PFSK-1 (cell line): ENCODE results near the gene LSM7.

ENCODE experiments used
- FOXP2 ChIP-seq: optimal IDR thresholded peaks from 2 replicates; pipeline ENCODE3; 2011; ENCODE audit warnings: borderline replicate concordance, control low read depth, inconsistent platforms; ENCODE audit not compliant: insufficient read depth; ENCODE audit errors: extremely low read length, extremely low read depth
- POLR2AphosphoS5 ChIP-seq: IDR thresholded peaks from 2 replicates; pipeline ENCODE4 v1.6.1; 2012; ENCODE audit warnings: low read depth, mild to moderate bottlenecking, control low read depth, low read length, moderate library complexity
- SIN3A ChIP-seq: IDR thresholded peaks from 2 replicates; pipeline ENCODE4 v1.6.1; 2012; ENCODE audit warnings: mild to moderate bottlenecking, low read length, moderate library complexity, borderline replicate concordance; ENCODE audit not compliant: insufficient read depth
- TAF1 ChIP-seq: IDR thresholded peaks from 2 replicates; pipeline ENCODE4 v1.6.1; 2012; ENCODE audit warnings: low read length, control low read depth, borderline replicate concordance; ENCODE audit not compliant: insufficient read depth
- TF ChIP-seq, protein P1 (sequence below), 2 experiments: IDR thresholded peaks; 2 replicates each; pipeline versions ENCODE4 v1.6.1 to v1.8.0; 2011 to 2012; ENCODE audit warnings: low read depth in 2 of 2, low read length in 2 of 2, control low read depth in 1 of 2, inconsistent platforms in 1 of 2, mild to moderate bottlenecking in 1 of 2, moderate library complexity in 1 of 2; ENCODE audit not compliant: insufficient read depth in 1 of 2

The LSM7 gene

GRCh38 chr19:2294687-2295335 is 33.6 kb downstream of the LSM7 start:
- TF ChIP-seq TAF1 (no peak), SIN3A (no peak), FOXP2 (no peak)
- TF ChIP-seq, protein P1, sequence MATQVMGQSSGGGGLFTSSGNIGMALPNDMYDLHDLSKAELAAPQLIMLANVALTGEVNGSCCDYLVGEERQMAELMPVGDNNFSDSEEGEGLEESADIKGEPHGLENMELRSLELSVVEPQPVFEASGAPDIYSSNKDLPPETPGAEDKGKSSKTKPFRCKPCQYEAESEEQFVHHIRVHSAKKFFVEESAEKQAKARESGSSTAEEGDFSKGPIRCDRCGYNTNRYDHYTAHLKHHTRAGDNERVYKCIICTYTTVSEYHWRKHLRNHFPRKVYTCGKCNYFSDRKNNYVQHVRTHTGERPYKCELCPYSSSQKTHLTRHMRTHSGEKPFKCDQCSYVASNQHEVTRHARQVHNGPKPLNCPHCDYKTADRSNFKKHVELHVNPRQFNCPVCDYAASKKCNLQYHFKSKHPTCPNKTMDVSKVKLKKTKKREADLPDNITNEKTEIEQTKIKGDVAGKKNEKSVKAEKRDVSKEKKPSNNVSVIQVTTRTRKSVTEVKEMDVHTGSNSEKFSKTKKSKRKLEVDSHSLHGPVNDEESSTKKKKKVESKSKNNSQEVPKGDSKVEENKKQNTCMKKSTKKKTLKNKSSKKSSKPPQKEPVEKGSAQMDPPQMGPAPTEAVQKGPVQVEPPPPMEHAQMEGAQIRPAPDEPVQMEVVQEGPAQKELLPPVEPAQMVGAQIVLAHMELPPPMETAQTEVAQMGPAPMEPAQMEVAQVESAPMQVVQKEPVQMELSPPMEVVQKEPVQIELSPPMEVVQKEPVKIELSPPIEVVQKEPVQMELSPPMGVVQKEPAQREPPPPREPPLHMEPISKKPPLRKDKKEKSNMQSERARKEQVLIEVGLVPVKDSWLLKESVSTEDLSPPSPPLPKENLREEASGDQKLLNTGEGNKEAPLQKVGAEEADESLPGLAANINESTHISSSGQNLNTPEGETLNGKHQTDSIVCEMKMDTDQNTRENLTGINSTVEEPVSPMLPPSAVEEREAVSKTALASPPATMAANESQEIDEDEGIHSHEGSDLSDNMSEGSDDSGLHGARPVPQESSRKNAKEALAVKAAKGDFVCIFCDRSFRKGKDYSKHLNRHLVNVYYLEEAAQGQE (IDR thresholded peaks at IDR 0.05; ENCODE audit: insufficient read depth in 1 of 2, low read depth in 2 of 2, low read length in 2 of 2) = no peak

DNA sequence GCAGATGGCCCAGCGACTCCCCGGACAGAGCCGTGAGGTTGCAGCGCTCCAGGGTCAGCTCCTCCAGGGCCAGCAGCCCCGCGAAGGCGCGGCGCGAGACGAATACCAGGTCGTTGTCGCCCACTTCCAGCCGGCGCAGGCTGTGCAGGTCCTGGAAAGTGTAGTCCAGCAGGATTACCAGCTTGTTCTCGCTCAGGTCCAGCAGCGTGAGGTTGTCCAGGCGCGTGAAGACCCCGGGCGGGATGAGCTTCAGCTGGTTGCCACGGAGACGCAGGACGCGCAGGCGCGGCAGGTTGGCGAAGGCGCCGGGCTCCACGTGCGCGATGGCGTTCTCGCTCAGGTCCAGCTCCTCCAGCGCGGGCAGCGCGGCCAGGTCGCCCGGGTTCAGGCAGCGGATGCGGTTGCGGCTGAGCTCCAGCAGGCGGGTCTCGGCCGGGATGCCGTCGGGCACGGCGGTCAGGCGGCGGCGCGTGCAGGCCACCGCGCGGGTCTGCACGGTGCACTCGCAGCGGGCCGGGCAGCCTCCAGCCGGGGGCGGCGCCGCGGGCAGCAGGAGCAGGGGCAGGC is 37.1 kb downstream of the LSM7 start:
- TF ChIP-seq, protein P1 (IDR thresholded peaks at IDR 0.05; ENCODE audit: insufficient read depth in 1 of 2, low read depth in 2 of 2, low read length in 2 of 2) = no peak
- TF ChIP-seq POLR2AphosphoS5 (no peak), SIN3A (no peak), TAF1 (no peak), FOXP2 (no peak)

DNA sequence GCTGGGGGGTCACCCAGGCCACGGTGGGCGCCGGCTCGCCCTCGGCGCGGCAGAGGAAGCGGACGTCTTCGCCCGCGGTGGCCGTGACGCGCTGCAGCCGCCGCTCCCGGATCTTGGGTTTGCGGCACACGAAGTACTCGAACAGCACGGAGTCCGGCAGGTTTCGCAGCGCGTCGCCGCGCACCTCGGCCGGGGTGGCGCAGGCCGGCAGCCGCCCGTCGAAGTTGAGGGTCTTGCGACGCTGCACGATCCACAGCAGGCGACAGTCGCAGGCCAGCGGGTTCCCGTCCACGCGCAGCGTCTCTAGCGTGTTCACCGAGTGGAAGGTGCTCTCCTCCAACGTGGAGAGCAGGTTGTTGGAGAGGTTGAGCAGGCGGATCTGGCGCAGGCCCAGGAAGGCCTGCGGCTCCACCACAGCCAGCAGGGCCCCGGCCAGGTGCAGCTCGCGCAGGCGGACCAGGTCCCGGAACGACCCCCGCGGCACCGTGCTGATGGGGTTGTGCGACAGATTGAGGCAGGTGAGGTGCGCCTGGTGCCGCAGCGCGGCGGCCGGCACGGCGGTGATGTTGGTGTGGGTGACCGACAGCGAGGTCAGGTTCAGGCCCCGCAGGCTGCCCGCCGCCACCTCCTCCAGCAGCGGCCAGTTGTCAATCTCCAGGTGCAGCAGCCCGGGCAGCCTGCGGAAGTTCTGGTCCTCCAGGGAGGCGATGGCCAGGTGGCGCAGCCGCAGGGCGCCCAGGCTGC is 37.8 kb downstream of the LSM7 start:
- TF ChIP-seq TAF1 (no peak), SIN3A (no peak), POLR2AphosphoS5 (no peak), FOXP2 (no peak)
- TF ChIP-seq, protein P1 (IDR thresholded peaks at IDR 0.05; ENCODE audit: insufficient read depth in 1 of 2, low read depth in 2 of 2, low read length in 2 of 2) = no peak

- TF ChIP-seq SIN3A = no peak
- no peak for TF ChIP-seq FOXP2
- no peak for TF ChIP-seq POLR2AphosphoS5
- no peak for TF ChIP-seq TAF1
- TF ChIP-seq, protein P1 (IDR thresholded peaks at IDR 0.05; ENCODE audit: insufficient read depth in 1 of 2, low read depth in 2 of 2, low read length in 2 of 2) = no peak
These were observed 38.5 kb downstream of the LSM7 start for GRCh38 chr19:2289714-2290435.
